K562 (cell line): ENCODE data around the gene SLC38A10. TPM values are rescaled to one million over a fixed set of nuclear protein-coding genes. Genes with fewer than 3 reads are reported as not detected.
A peak's percentile ranks its signal among the peaks of the same experiment; 100 is the strongest.

ENCODE experiments used
- LCOR ChIP-seq: sonication (generic); formaldehyde crosslinking; IDR thresholded peaks from 2 replicates; pipeline ENCODE4 v1.8.0; 2022; ENCODE audit warnings: mild to moderate bottlenecking, missing genetic modification reagents
- NR2C2 ChIP-seq, 2 experiments: fragments of 200-800 bp in 1 of 2; sonication (Bioruptor generic) in 1 of 2; sonication (generic) in 1 of 2; formaldehyde crosslinking in 1 of 2; IDR thresholded peaks; 2 replicates each; pipeline versions ENCODE4 v1.6.1 to v1.8.0; 2016 to 2022; ENCODE audit warnings: mild to moderate bottlenecking in 1 of 2, missing compliant biosample characterization in 1 of 2, missing genetic modification characterization in 1 of 2, missing genetic modification reagents in 1 of 2
- ZBTB1 ChIP-seq: sonication (generic); formaldehyde crosslinking; IDR thresholded peaks from 2 replicates; pipeline ENCODE4 v1.8.1; 2023; ENCODE audit warnings: missing genetic modification reagents, low read depth, mild to moderate bottlenecking, borderline replicate concordance
- polyA plus RNA-seq, 8 experiments: library from polyadenylated mRNA; depleted of rRNA in 4 of 8; stranded (reverse) in 5 of 8; unstranded in 3 of 8; fragments of >200 nt; fragmentation: Nextera tagmentation in 2 of 8; fragmentation: Illumina TruSeq in 1 of 8; extraction: Ambion mirVana in 2 of 8; extraction: Trizol in 1 of 8; gene quantifications; 2 replicates each; pipeline versions ENCODE4 v1.2.1 to v1.2.3, GENCODE V29; 2011 to 2014; ENCODE audit warnings: inconsistent platforms in 1 of 8, missing spikeins in 1 of 8
- total RNA-seq, 7 experiments: library from RNA; depleted of rRNA in 6 of 7; stranded (reverse); fragments of >200 nt in 6 of 7; fragmentation: Illumina TruSeq in 2 of 7; extraction: Trizol in 2 of 7; gene quantifications; 2 replicates each; pipeline versions ENCODE4 v1.2.1 to v1.2.3, GENCODE V29; 2011 to 2021; ENCODE audit warnings: low replicate concordance in 1 of 7
- TF ChIP-seq, protein P1 (sequence below), 2 experiments: fragments of 450-650 bp in 1 of 2; sonication (generic) in 1 of 2; formaldehyde crosslinking in 1 of 2; IDR thresholded peaks in 1 of 2; conservative IDR thresholded peaks in 1 of 2; 2 replicates each; pipeline versions ENCODE4 v1.6.1 to v1.8.1; 2016 to 2023; ENCODE audit warnings: mild to moderate bottlenecking in 2 of 2, moderate library complexity in 2 of 2, inconsistent platforms in 1 of 2, missing genetic modification reagents in 1 of 2
- TF ChIP-seq, protein P2 (sequence below), 3 experiments: fragments of 200-800 bp in 1 of 3; sonication (Bioruptor generic) in 1 of 3; sonication (generic) in 1 of 3; formaldehyde crosslinking in 1 of 3; IDR thresholded peaks; 2 replicates each; pipeline versions ENCODE4 v1.6.1 to v1.8.0; 2016 to 2022; ENCODE audit warnings: mild to moderate bottlenecking in 2 of 3, missing compliant biosample characterization in 2 of 3, missing genetic modification characterization in 2 of 3, missing genetic modification reagents in 1 of 3

SLC38A10 gene
- total and polyA plus RNA-seq, 9 of the 15 experiments (the other 6 are each of a cell fraction or from before 2014, with no cell fraction given), result 0.45 to 54.2 (median 13.8) TPM

DNA sequence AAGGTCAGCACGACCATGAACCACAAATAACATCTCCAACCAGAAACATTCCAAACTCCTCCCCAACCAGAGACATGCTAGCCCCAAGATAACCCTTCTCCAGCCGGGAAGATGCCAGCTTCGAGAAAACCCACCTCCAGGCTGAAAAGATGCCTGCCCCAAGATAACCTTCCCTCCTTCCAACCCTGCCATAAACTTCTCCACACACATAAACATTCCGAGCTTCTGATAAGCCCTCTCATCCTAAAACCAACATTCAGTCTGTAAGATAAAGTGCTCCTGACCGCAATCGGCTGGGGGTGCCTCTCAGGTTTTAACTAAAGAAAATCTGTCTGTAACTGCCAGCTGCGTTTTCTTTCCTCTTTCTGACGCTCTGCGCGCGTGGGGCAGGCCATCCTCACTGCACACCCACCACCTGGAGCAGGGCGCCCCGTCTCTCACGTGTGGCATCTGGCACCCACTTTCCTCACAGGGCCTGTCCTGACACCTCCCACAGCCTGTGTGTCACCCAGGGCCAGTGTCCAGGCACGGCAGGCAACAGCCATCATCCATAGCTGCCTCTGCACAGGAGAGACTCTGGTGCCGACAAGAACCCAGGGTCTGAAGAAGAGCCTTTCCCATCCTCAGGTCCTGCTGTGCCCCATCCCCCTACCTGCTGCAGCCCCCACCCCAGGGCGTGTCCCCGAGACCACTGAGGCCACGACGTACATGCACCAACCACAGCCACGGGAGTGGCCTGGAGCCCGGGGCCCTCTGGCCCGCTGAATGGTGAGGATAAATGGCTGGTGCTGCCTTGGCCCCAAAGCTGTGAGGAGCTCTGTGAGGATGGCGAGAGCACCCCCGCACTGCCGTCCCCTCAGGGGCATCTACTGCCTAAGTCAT, 59.9 kb downstream of the SLC38A10 start (continued):
- TF ChIP-seq, protein P1, sequence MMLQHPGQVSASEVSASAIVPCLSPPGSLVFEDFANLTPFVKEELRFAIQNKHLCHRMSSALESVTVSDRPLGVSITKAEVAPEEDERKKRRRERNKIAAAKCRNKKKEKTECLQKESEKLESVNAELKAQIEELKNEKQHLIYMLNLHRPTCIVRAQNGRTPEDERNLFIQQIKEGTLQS (IDR thresholded peaks at IDR 0.05), result no peak
- TF ChIP-seq, protein P1 (CRISPR knock-in tag; conservative IDR thresholded peaks at IDR 0.05), result 0 out of 2 replicates have a peak, but pooled peaks have one; percentile 23
- TF ChIP-seq LCOR (CRISPR knock-in tag) (peak; percentile 84), ZBTB1 (no peak), NR2C2 (CRISPR knock-in tag; IDR thresholded peaks at IDR 0.05) (no peak), NR2C2 (tag; IDR thresholded peaks at IDR 0.05) (no peak)
- TF ChIP-seq, protein P2, sequence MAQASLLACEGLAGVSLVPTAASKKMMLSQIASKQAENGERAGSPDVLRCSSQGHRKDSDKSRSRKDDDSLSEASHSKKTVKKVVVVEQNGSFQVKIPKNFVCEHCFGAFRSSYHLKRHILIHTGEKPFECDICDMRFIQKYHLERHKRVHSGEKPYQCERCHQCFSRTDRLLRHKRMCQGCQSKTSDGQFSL (CRISPR knock-in tag; IDR thresholded peaks at IDR 0.05), result no peak
- TF ChIP-seq, protein P2 (tag; IDR thresholded peaks at IDR 0.05), result no peak
